PC-3 (cell line): Measurements from ENCODE around the gene TSGA10IP. TPM values are rescaled to one million over a fixed set of nuclear protein-coding genes. Genes with fewer than 3 reads are reported as not detected.

Experiments used
- ATAC-seq: fragments of 200-7000 bp; cut with Tn5 transposase; 2 replicates; pipeline ENCODE4 v1.9.1; 2020; ENCODE audit warnings: mild to moderate bottlenecking, moderate library complexity
- BruUV-seq: library from RNA; stranded (reverse); fragments of 400-500 nt; replicated peaks from 2 replicates; lab custom pipeline; 2021; lab: Mats Ljungman, UMichigan
- CTCF ChIA-PET: fragments of 300-600 bp; sonication (Branson Sonifier 250); formaldehyde crosslinking; loops from one replicate; lab custom pipeline; 2022; ENCODE audit warnings: antibody characterized with exemption; lab: Charles Lee
- POLR2A ChIA-PET: fragments of 300-600 bp; sonication (Branson Sonifier 250); formaldehyde crosslinking; loops from one replicate; lab custom pipeline; 2022; ENCODE audit warnings: antibody characterized with exemption; ENCODE audit not compliant: unreplicated experiment; lab: Charles Lee
- DNase-seq: peaks from one replicate; pipeline ENCODE4 v3.0.0-alpha.2; 2015
- H2AFZ ChIP-seq: fragments of 300-600 bp; sonication (generic); 2 replicates; pipeline ENCODE4 v1.6.0; 2016; ENCODE audit warnings: antibody characterized with exemption, low read length
- H3F3A ChIP-seq: fragments of 300-600 bp; sonication (generic); one replicate; pipeline ENCODE4 v1.6.0; 2017; ENCODE audit warnings: antibody characterized with exemption, low read length, control low read depth, mild to moderate bottlenecking; ENCODE audit not compliant: unreplicated experiment
- H3K27ac ChIP-seq: fragments of 300-600 bp; sonication (generic); 2 replicates; pipeline ENCODE4 v1.5.1; 2016; ENCODE audit warnings: mild to moderate bottlenecking, low read length
- H3K27me3 ChIP-seq: fragments of 300-600 bp; sonication (generic); 2 replicates; pipeline ENCODE4 v1.6.1; 2016; ENCODE audit warnings: low read length, mixed read lengths
- H3K36me3 ChIP-seq: fragments of 300-600 bp; sonication (generic); 2 replicates; pipeline ENCODE4 v1.6.1; 2016; ENCODE audit warnings: low read depth, mixed run types, low read length, mixed read lengths
- H3K4me1 ChIP-seq: fragments of 300-600 bp; sonication (generic); 2 replicates; pipeline ENCODE4 v1.5.1; 2016; ENCODE audit warnings: low read length; ENCODE audit not compliant: insufficient read depth
- H3K4me2 ChIP-seq: fragments of 300-600 bp; sonication (generic); 2 replicates; pipeline ENCODE4 v1.6.0; 2016; ENCODE audit warnings: low read length
- H3K4me3 ChIP-seq: fragments of 300-600 bp; sonication (generic); 2 replicates; pipeline ENCODE4 v1.5.1; 2016; ENCODE audit warnings: mild to moderate bottlenecking, low read length, mixed read lengths
- H3K79me2 ChIP-seq: fragments of 300-600 bp; sonication (generic); 2 replicates; pipeline ENCODE4 v1.6.1; 2017; ENCODE audit warnings: low read length, mixed read lengths
- H3K9ac ChIP-seq: fragments of 300-600 bp; sonication (generic); 2 replicates; pipeline ENCODE4 v1.6.0; 2016; ENCODE audit warnings: mild to moderate bottlenecking, low read length
- H3K9me2 ChIP-seq: fragments of 300-600 bp; sonication (generic); replicated peaks from 2 replicates; pipeline ENCODE4 v1.6.1; 2016; ENCODE audit warnings: mixed run types, low read length, mixed read lengths
- H3K9me3 ChIP-seq: fragments of 300-600 bp; sonication (generic); 2 replicates; pipeline ENCODE4 v1.6.1; 2016; ENCODE audit warnings: low read length, mixed read lengths
- H4K20me1 ChIP-seq: fragments of 300-600 bp; sonication (generic); 2 replicates; pipeline ENCODE4 v1.6.1; 2016; ENCODE audit warnings: low read length, mixed read lengths
- CTCF ChIP-seq: fragments of 300-600 bp; sonication (generic); conservative IDR thresholded peaks from 2 replicates; pipeline ENCODE4 v1.5.1; 2017; ENCODE audit warnings: antibody characterized with exemption, low read depth, mild to moderate bottlenecking, low read length
- EZH2 ChIP-seq: fragments of 300-600 bp; sonication (generic); IDR thresholded peaks from one replicate; pipeline ENCODE4 v1.6.1; 2017; ENCODE audit warnings: antibody characterized with exemption, mild to moderate bottlenecking, low read length; ENCODE audit not compliant: unreplicated experiment
- EZH2phosphoT487 ChIP-seq: fragments of 300-600 bp; sonication (generic); IDR thresholded peaks from 2 replicates; pipeline ENCODE4 v1.6.1; 2018; ENCODE audit warnings: mild to moderate bottlenecking, antibody characterized with exemption, low read length, borderline replicate concordance
- intact Hi-C: fragments of 100-400 bp; cut with micrococcal nuclease; formaldehyde crosslinking; loops from 2 replicates; pipeline ENCODE4 v1.9.0; 2023
- total RNA-seq: library from RNA; depleted of rRNA; stranded (reverse); fragments of >200 nt; gene quantifications from 2 replicates; pipeline ENCODE4 v1.2.3, GENCODE V29; 2014

TSGA10IP gene
- total RNA-seq, 1 experiment from 2014 or later, result not detected

- Histone ChIP-seq H3K9me2 (no peaks in the 10 kb centered on the region), H3K79me2 (no peaks in the 10 kb centered on the region), H3K27ac (no peak overlapping the region), H3K9me3 (no peaks in the 10 kb centered on the region), H2AFZ (no peak overlapping the region), H3K4me2 (no peak overlapping the region), H3K27me3 (no peaks in the 10 kb centered on the region), H3K9ac (no peak overlapping the region), H3K4me1 (no peaks in the 10 kb centered on the region), H3K4me3 (no peak overlapping the region), H4K20me1 (no peaks in the 10 kb centered on the region), H3F3A (no peaks in the 10 kb centered on the region), H3K36me3 (no peaks in the 10 kb centered on the region)
- ChIA-PET CTCF (no interaction called here), POLR2A (no interaction called here)
- intact Hi-C loops, result no loop called here
- BruUV-seq, result no TSS peak
- no peak for TF ChIP-seq EZH2phosphoT487
- no peak for TF ChIP-seq EZH2
- TF ChIP-seq CTCF, result no peak
- no peak for ATAC-seq
- DNase-seq, result no peak
Measured at GRCh38 chr11:65928667-65929066, 16.6 kb upstream of the TSGA10IP start.

GRCh38 chr11:65931773-65932557, 13.3 kb upstream of the TSGA10IP start:
- Histone ChIP-seq H3K4me1 (no peaks in the 10 kb centered on the region), H3K9ac (no peak overlapping the region), H3K27ac (no peak overlapping the region), H3K9me3 (no peaks in the 10 kb centered on the region), H3K4me3 (no peak overlapping the region), H3K4me2 (no peak overlapping the region), H3F3A (no peaks in the 10 kb centered on the region), H3K9me2 (no peaks in the 10 kb centered on the region), H3K27me3 (no peaks in the 10 kb centered on the region), H2AFZ (no peak overlapping the region), H3K79me2 (no peaks in the 10 kb centered on the region), H4K20me1 (no peaks in the 10 kb centered on the region), H3K36me3 (no peaks in the 10 kb centered on the region)
- intact Hi-C loops, result no loop called here
- DNase-seq, result no peak
- ATAC-seq, result peak; percentile 27
- CTCF ChIA-PET, result interaction anchor here (0.6 to 1.5 kb wide), 3 partner anchors 44 to 85 kb away, joined by 3 to 14 read pairs (median 4); partner anchors contain the start of gene FIBP
- no TSS peak for BruUV-seq
- POLR2A ChIA-PET, result interaction anchor here (0.5 kb wide), 1 partner anchor 41 kb away, joined by 3 read pairs; no protein-coding TSS in a partner anchor
- TF ChIP-seq CTCF (no peak), EZH2phosphoT487 (no peak), EZH2 (no peak)

- ATAC-seq, result no peak
- Histone ChIP-seq H3K4me1 (no peaks in the 10 kb centered on the region), H3F3A (no peaks in the 10 kb centered on the region), H3K9me3 (no peaks in the 10 kb centered on the region), H3K9me2 (no peaks in the 10 kb centered on the region), H3K27ac (no peak overlapping the region), H4K20me1 (no peaks in the 10 kb centered on the region), H3K4me2 (no peak overlapping the region), H3K9ac (no peak overlapping the region), H3K4me3 (no peak overlapping the region), H3K36me3 (no peaks in the 10 kb centered on the region), H3K79me2 (no peaks in the 10 kb centered on the region), H2AFZ (no peak overlapping the region), H3K27me3 (no peaks in the 10 kb centered on the region)
- TF ChIP-seq EZH2phosphoT487 (no peak), EZH2 (no peak), CTCF (no peak; the same call in 1 of the 2 replicates)
- intact Hi-C loops, result no loop called here
- ChIA-PET CTCF (interaction anchor here (0.7 to 1.5 kb wide), 2 partner anchors 45 to 48 kb away, joined by 3 to 14 read pairs; partner anchors contain the start of gene FIBP), POLR2A (no interaction called here)
- no TSS peak for BruUV-seq
- peak; percentile 42 for DNase-seq
Measured at GRCh38 chr11:65932558-65932919, 12.7 kb upstream of the TSGA10IP start.
